ENCODE measurements around the gene GLCE.

DNA sequence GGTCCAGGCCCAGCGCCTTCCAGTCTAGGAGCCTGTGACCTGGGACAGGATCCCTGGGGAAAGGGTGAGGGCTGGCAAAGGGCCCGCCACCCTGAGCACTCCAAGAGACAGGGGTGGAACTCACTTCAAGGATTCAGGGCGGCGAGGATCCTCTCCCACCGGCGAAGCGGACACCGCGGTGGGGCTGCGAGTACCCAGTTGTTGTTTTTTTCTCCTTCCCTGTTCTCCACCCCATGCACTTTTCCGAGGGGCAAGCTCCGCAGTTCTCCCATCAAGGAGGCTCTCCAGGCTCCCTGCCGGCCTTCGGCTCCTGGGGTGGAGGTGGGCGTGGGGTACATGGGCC lies 137.9 kb downstream of the GLCE start:
- TF ChIP-seq GATA2 (IDR thresholded peaks at IDR 0.05; ENCODE audit: low read depth, low read length) (no peak), GATA3 (IDR thresholded peaks at IDR 0.05; ENCODE audit: low read depth, low read length) (no peak)

Data from SH-SY5Y (cell line).